ENCODE data around the gene ANKRD2. TPM values are rescaled to one million over a fixed set of nuclear protein-coding genes. Genes with fewer than 3 reads are reported as not detected.
A peak's percentile ranks its signal among the peaks of the same experiment; 100 is the strongest.

ANKRD2 gene
- total RNA-seq, 2 donors from 2014 or later = 0.24 TPM; not detected in 1

GRCh38 chr10:97629289-97629688, 56.7 kb downstream of the ANKRD2 start:
- DNase-seq = no peak
- H3K4me1 ChIP-seq = no peaks in the 10 kb centered on the region
- H3K27ac ChIP-seq = no peak overlapping the region
- H3K27me3 ChIP-seq = no peaks in the 10 kb centered on the region
- H3K36me3 ChIP-seq = no peaks in the 10 kb centered on the region
- TF ChIP-seq CTCF (IDR thresholded peaks at IDR 0.05) = no peak
- H3K9me3 ChIP-seq = no peaks in the 10 kb centered on the region
- H3K9ac ChIP-seq (ENCODE audit: low read depth in 2 of 2, low read length in 2 of 2) = no peak overlapping the region
- intact Hi-C loops (cut with DNase I) = no loop called here
- H3K4me3 ChIP-seq = no peak overlapping the region

- Histone ChIP-seq H3K4me1 (no peaks in the 10 kb centered on the region), H3K9me3 (no peaks in the 10 kb centered on the region), H3K9ac (ENCODE audit: low read depth in 2 of 2, low read length in 2 of 2) (no peak overlapping the region), H3K27me3 (no peaks in the 10 kb centered on the region), H3K4me3 (no peak overlapping the region), H3K36me3 (no peaks in the 10 kb centered on the region), H3K27ac (no peak overlapping the region)
- DNase-seq = no peak
- intact Hi-C loops (cut with DNase I) = no loop called here
- TF ChIP-seq CTCF (IDR thresholded peaks at IDR 0.05) = no peak
These were observed 58.5 kb downstream of the ANKRD2 start for GRCh38 chr10:97631098-97631497.

GRCh38 chr10:97632949-97633884, 60.6 kb downstream of the ANKRD2 start, which contains the start of gene MORN4:
Gene MORN4 (minus strand): TSS chr10:97633500. CDS start chr10:97619653, 13,847 bp downstream.
- no peak for TF ChIP-seq CTCF (IDR thresholded peaks at IDR 0.05)
- peak within 1 kb of the TSS; percentile 2 for H3K27ac ChIP-seq
- peak within 1 kb of the TSS; percentile 91 for H3K4me3 ChIP-seq
- H3K9ac ChIP-seq (ENCODE audit: low read depth in 2 of 2, low read length in 2 of 2) = peak within 1 kb of the TSS; percentile 61 to 72
- no peaks in the 10 kb centered on the region for H3K27me3 ChIP-seq
- intact Hi-C loops (cut with DNase I) = no loop called here
- H3K36me3 ChIP-seq = no peaks in the 10 kb centered on the region
- no peaks in the 10 kb centered on the region for H3K4me1 ChIP-seq
- peak; percentile 94 for DNase-seq
- no peaks in the 10 kb centered on the region for H3K9me3 ChIP-seq

Other genes with a start within 250 kb of the ANKRD2 start
- gene FRAT2, start 238.1 kb upstream of the ANKRD2 start, total RNA-seq = 10 to 100 TPM; 34.3 to 53.1 TPM
- 10 to 100 TPM; 11.5 to 30.4 TPM for gene RRP12, start 171.4 kb upstream of the ANKRD2 start, total RNA-seq
- 100 to 1,000 TPM; 392 to 453 TPM for gene PGAM1, start 146.6 kb upstream of the ANKRD2 start, total RNA-seq
- gene EXOSC1, start 126.8 kb upstream of the ANKRD2 start, total RNA-seq = 10 to 100 TPM; 22.5 to 35.5 TPM
- 10 to 100 TPM; 31.4 to 57.0 TPM for gene ZDHHC16, start 126.6 kb upstream of the ANKRD2 start, total RNA-seq
- 10 to 100 TPM; 43.7 to 62.2 TPM for gene MMS19, start 74.4 kb upstream of the ANKRD2 start, total RNA-seq
- 1 to 10 TPM; 1.8 to 3.2 TPM for gene UBTD1, start 73.9 kb upstream of the ANKRD2 start, total RNA-seq
- gene HOGA1, start 11.6 kb downstream of the ANKRD2 start, total RNA-seq = under 1 TPM in 1 of 2 donors, not detected in 1; 0.49 TPM
- gene C10orf62, start 16.9 kb downstream of the ANKRD2 start, total RNA-seq = not detected
- gene MORN4, start 60.7 kb downstream of the ANKRD2 start, total RNA-seq = 1 to 10 TPM; 1.8 to 2.3 TPM
- gene PI4K2A, start 67.9 kb downstream of the ANKRD2 start, total RNA-seq = 10 to 100 TPM; 10.6 to 11.0 TPM
- 10 to 100 TPM; 26.6 to 34.8 TPM for gene AVPI1, start 114.5 kb downstream of the ANKRD2 start, total RNA-seq
- 10 to 100 TPM; 25.7 to 31.7 TPM for gene MARVELD1, start 141.0 kb downstream of the ANKRD2 start, total RNA-seq
- gene ZFYVE27, start 164.3 kb downstream of the ANKRD2 start, total RNA-seq = 10 to 100 TPM; 45.9 to 47.9 TPM
- gene SFRP5, start 199.2 kb downstream of the ANKRD2 start, total RNA-seq = 1 to 10 TPM in 1 of 2 donors, under 1 TPM in 1; 0.57 to 1.2 TPM